ENCODE measurements around the gene NPAP1.
A peak's percentile ranks its signal among the peaks of the same experiment; 100 is the strongest.
"Not testable (repeated sequence)": the region's sequence is repeated elsewhere in the genome, so short reads cannot be mapped to it uniquely, and the experiment has no call there.

The NPAP1 gene, protein sequence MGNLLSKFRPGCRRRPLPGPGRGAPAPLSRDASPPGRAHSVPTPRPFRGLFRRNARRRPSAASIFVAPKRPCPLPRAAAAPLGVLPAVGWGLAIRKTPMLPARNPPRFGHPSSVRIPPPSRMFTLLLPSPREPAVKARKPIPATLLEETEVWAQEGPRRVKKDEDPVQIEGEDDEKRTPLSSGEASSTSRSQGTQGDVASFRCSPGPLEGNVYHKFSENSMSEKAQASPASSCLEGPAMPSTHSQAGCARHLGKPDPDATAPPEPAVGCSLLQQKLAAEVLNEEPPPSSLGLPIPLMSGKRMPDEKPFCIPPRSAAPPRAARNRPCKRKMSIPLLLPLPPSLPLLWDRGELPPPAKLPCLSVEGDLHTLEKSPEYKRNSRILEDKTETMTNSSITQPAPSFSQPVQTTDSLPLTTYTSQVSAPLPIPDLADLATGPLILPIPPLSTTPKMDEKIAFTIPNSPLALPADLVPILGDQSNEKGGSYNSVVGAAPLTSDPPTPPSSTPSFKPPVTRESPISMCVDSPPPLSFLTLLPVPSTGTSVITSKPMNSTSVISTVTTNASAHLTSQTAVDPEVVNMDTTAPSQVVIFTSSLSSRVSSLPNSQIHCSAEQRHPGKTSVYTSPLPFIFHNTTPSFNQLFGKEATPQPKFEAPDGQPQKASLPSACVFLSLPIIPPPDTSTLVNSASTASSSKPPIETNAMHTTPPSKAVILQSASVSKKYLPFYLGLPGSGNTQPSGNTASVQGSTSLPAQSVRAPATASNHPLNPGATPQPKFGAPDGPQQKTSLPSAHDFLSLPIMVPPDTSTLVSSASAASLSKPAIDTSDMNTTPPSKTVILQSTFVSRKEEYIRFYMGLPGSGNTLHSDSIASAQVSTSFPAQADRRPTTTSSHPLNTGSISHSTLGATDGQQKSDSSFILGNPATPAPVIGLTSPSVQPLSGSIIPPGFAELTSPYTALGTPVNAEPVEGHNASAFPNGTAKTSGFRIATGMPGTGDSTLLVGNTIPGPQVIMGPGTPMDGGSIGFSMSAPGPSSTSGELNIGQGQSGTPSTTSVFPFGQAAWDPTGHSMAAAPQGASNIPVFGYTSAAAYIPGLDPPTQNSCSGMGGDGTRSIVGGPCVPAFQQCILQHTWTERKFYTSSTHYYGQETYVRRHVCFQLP

DNA sequence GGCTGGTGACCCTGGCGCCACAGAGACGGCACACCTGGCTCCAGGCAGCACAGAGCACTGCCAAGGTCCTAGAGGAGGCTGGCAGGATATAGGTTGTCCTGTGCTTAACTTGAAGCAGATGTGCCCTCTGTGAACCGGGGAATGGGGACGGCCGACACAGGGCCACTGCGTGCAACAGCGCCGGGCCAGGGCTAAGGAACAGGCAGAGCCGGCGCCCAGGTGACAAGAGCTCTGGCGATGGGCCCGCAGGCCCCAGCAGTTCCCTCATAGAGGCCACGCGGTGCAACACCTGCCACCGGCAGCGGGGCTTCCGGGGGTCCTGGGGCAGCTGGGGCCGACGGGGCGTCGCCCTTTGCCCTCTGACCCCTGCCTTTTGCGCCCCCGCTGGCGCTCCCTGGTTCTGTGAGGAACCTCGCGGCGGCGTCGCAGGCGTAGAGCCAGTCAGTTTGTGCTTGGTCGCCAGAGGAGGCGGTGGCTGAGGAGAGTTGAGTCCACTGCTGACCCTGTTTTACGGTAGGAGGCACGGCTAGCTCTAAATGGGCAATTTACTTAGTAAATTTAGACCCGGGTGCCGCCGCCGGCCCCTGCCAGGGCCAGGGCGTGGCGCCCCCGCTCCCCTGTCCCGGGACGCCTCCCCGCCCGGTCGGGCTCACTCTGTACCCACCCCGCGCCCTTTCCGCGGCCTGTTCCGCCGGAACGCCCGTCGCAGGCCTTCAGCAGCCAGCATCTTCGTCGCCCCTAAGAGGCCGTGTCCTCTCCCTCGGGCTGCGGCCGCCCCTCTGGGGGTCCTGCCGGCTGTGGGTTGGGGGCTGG is at the start of gene NPAP1:
Gene NPAP1, plus strand, starts transcription at position 444 of the 813 bp plus-strand sequence. Its CDS starts 93 bp downstream, at position 537.
- no peak for DNase-seq

DNA sequence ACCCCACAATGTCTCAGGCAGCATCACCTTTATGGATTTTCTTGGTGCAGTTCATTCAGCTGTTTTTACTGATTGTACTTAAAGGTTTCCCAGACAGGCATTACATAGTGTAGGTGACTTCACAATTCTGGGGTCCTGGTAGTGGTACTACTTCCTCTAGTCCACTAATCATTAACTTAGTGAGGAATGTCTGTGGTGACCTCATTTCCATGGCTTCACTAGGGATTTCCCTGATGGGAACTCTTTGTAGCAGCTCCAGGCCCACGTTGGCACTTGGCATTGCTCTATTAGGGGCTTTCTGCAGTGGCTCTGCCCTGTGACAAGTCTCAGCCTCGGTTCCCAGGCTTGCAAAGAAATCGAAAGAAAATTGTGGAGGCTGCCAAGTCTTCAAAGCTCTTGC is 48.1 kb upstream of the NPAP1 start:
- DNase-seq, result no peak

DNA sequence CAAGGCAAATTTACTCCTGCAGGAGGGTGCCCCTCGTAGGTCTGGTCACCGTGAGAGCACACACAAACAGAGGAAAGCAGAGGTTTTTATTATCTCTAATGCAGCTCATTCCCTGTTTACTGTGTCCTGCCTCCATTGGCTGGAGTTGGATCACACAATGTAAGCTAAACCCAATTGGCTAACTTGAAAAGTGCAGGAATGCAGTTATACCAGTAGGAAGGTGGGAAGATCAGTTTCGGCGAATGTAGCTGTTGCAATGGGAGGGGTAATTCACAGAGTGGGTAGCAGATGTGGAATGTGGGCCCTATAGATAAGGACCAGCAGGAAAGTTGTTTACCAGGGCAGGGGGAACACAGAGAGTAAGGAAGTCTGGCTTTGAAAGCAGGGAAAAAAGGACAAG is 42.5 kb upstream of the NPAP1 start:
- no peak for DNase-seq

DNA sequence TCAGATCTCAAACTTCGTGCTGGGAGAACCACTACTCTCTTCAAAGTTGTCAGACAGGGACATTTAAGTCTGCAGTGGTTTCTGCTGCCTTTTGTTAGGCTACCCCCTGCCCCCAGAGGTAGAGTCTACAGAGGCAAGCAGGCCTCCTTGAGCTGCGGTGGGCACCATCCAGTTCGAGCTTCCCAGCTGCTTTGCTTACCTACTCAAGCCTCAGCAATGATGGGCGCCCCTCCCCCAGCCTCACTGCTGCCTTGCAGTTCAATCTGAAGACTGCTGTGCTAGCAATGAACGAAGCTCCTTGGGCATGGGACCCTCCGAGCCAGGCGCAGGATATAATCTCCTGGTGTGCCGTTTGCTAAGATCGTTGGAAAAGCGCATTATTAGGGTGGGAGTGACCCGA is 36.2 kb upstream of the NPAP1 start:
- not testable (repeated sequence) for DNase-seq

DNA sequence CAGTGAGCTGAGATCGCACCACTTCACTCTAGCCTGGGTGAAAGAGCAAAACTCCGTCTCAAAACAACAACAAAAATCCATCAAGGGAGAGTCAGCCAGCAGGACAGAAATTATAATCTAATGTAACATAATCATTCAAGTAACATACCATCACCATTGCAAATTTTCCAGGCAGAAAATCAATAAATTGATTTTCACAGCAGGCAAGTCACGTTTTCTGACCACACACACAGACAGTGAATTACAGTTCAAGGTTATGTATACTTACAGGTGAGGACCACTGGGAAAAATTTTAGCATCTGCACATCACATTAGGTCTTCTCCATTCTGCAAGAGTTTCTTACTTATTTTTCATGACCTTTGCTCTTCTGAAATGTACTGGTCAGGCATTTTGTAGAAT is 29.9 kb upstream of the NPAP1 start:
- DNase-seq, result no peak

DNA sequence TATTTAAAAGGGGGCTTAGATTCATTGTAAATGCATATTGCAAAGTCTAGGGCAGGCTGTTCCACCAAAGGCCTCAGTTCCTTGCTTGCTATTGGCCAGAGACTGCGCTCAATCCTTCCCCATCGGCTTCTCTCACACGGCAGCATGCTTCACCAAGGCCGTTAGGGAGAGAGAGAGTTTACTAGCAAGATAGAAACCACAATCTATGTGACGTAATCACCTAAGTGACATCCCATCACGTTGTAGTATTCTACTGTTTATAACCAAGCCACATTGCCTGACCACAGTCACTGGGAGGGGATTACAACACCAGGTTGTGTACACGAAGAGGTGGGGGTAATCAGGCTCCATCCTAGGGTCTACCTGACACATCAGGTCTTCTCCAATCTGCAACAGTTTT is 16.0 kb upstream of the NPAP1 start:
- DNase-seq, result no peak

DNA sequence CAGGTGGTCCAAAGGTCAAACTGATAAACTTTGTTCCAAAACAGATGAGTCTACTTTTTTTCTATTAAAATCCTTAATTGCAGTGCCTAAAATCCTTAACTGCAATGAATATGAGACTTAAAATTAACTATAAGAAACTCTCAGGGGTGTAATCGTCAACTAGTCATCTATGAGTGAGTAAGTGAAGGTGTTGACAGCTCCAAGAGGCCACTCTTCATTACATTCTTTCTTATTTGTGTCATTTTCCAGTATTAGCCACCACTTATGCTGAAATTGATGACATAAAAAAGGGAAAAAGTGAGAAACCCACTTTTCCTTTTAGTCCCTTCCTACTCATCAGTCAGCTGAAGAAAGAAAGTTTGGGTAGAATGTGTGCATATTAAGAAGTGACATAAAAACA is 12.6 kb upstream of the NPAP1 start:
- no peak for DNase-seq

DNA sequence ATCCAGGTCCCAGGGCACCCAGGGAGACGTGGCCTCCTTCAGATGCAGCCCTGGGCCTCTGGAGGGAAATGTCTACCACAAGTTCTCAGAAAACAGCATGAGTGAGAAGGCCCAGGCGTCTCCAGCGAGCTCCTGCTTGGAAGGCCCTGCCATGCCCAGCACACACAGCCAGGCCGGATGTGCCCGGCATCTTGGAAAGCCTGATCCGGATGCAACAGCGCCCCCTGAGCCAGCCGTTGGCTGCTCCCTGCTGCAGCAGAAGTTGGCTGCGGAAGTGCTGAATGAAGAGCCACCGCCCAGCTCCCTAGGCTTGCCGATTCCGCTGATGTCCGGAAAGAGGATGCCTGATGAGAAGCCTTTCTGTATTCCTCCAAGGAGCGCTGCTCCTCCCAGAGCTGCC is 856 bp downstream of the NPAP1 start:
- DNase-seq, result peak; percentile 8

DNA sequence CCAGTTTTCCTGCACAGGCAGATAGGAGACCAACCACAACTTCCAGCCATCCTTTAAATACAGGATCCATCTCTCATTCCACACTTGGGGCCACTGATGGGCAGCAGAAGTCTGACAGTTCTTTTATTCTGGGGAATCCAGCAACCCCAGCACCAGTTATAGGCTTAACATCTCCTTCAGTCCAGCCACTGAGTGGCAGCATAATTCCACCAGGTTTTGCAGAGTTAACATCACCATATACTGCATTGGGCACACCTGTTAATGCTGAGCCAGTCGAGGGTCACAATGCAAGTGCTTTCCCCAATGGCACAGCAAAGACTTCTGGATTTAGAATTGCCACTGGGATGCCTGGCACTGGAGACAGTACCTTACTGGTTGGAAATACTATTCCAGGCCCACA is 2.9 kb downstream of the NPAP1 start:
- DNase-seq, result no peak

DNA sequence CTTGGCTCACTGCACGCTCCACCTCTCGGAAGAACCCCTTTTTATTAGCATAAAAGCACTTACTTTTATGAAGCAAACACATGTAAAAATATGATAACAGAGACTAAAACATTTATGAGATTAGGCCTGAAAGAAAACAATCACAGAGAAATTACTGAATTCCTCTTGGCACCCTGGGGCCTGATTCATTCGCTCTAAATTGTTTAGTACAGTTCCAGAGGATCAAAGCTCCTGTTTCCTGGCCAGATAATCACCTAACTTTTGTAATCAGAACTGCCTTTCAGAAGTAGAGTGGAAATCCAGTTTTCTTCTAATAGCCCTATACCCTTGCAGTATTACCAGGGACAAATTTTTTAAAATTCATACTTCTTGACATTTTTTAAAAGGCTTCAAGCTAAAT is 6.4 kb downstream of the NPAP1 start:
- DNase-seq, result no peak

DNA sequence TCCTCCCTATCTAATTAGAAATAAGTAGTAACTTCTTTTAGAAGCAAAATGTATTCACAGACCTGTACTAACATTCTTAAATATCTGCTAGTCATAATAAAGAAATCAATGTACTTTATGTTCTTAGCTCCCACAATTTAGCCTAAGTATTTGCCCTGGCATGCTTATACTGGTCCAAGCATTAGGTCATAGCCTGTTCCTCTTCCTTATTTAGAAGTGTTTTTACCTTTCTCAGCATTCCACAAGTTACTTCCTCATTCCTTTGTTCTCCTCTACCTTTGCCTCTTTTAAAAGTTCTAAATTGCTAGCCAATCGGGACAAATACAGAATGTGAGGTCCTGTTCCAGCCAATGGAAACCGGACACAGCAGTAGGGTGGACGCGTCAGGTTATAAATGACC is 7.3 kb downstream of the NPAP1 start:
- DNase-seq, result not testable (repeated sequence)

DNA sequence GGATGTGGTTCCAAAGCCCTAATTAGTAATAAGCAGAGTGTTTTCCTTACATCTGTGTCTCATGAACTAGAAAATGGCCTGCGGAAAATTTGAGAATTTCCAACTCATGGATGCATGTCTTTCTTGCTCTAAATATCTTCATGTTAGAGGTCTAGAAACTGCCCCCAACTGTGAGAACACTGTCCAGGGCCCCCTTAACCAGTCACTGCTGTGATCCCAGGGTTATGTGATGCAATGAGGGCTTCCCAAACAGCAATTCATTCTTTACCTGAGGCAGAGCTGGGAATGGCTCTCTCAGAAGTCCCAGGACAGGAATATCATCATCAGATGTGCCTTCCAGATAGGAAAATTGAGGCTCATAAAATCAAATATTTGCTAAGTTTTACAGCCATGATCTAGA is 8.2 kb downstream of the NPAP1 start:
- DNase-seq, result no peak

DNA sequence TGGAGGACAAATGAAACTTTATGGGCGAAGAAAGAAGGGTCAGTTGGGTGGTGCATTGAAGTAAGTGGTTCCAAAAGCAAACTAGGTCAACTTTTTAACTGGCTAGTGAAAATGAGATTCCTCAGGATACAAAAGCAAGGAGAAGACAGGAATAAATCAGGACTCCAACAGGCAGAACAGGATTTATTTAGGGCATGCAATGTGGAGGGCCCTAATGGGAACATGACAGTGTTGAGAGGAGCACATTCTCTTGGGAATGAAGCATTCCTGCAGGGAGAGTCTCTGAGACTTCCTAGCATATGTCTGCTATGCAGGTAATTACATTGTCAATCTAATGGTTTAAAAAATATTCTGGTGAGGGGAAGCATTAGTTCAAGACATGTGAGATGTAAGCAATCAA is 8.7 kb downstream of the NPAP1 start:
- DNase-seq, result no peak

DNA sequence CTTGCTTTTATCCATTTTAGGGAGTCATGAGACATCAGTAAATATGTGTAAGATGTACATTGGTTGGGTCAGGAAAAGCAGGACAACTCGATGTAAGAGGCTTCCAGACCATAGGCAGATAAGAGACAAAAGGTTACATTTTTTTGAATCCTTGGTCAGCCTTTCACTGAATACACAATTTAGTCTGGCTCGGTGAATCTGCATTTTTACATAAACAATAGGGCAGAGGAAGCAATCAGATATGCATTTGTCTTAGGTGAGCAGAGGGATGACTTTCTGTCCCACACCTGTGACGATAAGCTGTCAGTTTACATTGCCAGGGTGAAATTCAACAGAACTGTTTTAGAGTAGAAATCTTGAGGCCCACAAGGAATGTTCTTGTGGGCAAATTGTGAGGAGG is 20.6 kb downstream of the NPAP1 start:
- DNase-seq, result no peak

DNA sequence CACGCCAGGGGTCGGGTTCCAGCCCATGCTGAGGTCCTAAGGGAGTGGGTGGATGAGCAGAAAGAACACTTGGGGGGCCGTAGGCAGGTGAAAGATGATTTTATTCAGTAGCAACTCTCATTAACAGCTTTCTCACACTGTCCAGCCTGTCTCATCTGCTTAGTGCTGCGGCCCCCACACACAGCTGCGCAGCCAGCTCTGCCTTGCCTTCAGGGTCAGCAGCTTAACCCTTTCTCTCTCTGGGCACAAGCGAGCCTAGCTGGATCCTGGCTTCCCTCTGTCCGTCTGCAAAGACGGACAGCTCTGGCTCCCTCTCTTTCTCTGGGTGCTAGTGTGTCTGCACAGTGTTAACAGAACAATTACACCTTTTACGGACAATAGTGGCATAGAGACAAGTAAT is 21.3 kb downstream of the NPAP1 start:
- no peak for DNase-seq

DNA sequence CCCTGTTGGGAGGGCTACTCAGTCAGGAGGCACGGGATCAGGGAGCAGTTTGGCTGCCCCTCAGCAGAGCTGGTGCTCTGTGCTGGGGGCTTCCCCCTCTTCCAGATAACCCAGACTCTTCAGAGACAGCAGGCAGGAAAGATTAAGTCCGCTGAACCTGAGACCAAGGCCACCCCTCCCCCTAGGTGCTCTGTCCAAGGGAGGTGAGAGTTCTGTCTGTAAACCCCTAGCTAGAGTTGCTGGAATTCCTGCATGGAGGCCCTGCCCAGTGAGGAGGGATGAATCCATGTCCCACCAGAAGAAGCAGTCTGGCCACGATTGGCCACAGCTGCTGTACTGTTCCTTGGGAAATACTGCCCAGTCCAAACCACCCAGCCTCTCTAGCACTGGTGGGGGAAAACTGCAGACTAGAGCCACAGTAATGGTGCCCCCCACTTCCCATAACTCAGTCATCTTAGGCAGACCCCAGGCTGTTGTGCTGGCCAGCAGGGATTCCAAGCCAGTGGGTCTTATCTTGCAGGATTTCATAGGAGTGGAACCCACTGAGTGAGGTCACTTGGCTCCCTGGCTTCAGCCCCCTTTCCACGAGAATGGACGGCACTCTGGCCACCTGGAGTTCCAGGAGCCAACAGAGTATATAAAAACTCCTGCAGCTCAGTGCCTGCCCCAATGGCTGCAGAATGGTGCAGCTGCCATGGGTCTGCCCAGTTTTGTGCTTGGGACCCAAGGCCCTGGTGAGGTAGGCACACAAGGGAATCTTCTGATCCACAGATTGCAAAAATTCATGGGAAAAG is 42.9 kb downstream of the NPAP1 start:
- DNase-seq, result no peak

DNA sequence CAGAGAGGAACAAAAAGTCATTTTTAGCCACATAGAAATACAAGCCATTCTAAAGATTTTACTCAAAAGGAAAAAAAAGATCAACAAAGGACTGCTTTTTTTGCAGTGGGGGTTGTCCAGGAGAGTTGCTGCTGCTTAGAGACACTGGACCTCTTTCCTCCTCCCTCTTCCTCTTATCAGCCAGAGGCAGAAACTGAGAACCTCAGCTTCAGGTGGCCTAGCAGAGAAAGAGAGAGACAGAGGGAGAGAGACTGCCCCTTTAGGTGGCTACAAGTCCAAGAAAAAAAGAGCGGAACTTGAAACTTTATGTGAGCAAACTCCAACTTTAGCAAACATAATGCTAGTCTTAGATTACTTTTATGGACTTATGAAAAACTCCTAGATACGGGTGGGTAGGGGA is 54.2 kb downstream of the NPAP1 start:
- DNase-seq, result no peak

Measured in RPMI8226 (cell line).